Choroid plexus epithelial cell (primary cell): ENCODE results near the gene SSUH2.

ENCODE experiments used
- DNase-seq: peaks from one replicate; pipeline ENCODE4 v3.0.0-alpha.2; 2010; ENCODE audit warnings: low read depth
- H3K4me3 ChIP-seq: 2 replicates; pipeline ENCODE4 v1.5.1; 2011; ENCODE audit warnings: low read depth, mild to moderate bottlenecking, control low read depth, low read length, moderate library complexity
- TF ChIP-seq, protein P1 (sequence below): conservative IDR thresholded peaks from 2 replicates; pipeline ENCODE4 v1.5.1; 2011; ENCODE audit warnings: low read depth, mild to moderate bottlenecking, control low read depth, inconsistent platforms, low read length, moderate library complexity

Gene SSUH2

GRCh38 chr3:8649757-8650156 lies 5.2 kb upstream of the SSUH2 start:
- no peak overlapping the region for H3K4me3 ChIP-seq
- TF ChIP-seq, protein P1, sequence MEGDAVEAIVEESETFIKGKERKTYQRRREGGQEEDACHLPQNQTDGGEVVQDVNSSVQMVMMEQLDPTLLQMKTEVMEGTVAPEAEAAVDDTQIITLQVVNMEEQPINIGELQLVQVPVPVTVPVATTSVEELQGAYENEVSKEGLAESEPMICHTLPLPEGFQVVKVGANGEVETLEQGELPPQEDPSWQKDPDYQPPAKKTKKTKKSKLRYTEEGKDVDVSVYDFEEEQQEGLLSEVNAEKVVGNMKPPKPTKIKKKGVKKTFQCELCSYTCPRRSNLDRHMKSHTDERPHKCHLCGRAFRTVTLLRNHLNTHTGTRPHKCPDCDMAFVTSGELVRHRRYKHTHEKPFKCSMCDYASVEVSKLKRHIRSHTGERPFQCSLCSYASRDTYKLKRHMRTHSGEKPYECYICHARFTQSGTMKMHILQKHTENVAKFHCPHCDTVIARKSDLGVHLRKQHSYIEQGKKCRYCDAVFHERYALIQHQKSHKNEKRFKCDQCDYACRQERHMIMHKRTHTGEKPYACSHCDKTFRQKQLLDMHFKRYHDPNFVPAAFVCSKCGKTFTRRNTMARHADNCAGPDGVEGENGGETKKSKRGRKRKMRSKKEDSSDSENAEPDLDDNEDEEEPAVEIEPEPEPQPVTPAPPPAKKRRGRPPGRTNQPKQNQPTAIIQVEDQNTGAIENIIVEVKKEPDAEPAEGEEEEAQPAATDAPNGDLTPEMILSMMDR: no peak
- DNase-seq: no peak

- TF ChIP-seq, protein P1: no peak
Observed at GRCh38 chr3:8648909-8649741, 4.5 kb upstream of the SSUH2 start.

GRCh38 chr3:8647137-8647985 lies 2.8 kb upstream of the SSUH2 start:
- TF ChIP-seq, protein P1: no peak
- no peak for DNase-seq
- H3K4me3 ChIP-seq: no peak overlapping the region

More at GRCh38 chr3:8648909-8649741, 4.5 kb upstream of the SSUH2 start:
- no peak for DNase-seq
- no peak overlapping the region for H3K4me3 ChIP-seq

GRCh38 chr3:8646313-8646938 lies 1.8 kb upstream of the SSUH2 start:
- DNase-seq: no peak
- no peak overlapping the region for H3K4me3 ChIP-seq
- TF ChIP-seq, protein P1: no peak

DNA sequence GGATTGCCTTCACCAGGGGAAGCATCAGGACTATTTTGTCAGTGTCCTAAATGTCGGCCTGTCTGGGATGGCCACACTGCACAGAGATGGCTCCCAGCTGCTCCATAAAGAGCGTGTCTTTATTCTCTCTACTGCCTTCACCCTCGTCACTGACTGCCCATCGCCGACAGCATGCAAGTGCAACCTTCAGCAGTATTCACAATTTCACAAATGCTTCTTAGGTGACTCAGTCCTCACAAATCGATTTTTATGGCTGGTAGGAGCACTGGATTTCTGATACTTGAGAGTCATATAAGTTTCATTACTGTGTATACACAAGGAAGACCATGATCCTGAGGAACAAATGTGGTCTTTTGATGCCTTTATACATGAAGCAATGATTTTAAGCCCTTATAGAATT lies 1.1 kb upstream of the SSUH2 start:
- H3K4me3 ChIP-seq: no peak overlapping the region
- DNase-seq: no peak
- TF ChIP-seq, protein P1: no peak

DNA sequence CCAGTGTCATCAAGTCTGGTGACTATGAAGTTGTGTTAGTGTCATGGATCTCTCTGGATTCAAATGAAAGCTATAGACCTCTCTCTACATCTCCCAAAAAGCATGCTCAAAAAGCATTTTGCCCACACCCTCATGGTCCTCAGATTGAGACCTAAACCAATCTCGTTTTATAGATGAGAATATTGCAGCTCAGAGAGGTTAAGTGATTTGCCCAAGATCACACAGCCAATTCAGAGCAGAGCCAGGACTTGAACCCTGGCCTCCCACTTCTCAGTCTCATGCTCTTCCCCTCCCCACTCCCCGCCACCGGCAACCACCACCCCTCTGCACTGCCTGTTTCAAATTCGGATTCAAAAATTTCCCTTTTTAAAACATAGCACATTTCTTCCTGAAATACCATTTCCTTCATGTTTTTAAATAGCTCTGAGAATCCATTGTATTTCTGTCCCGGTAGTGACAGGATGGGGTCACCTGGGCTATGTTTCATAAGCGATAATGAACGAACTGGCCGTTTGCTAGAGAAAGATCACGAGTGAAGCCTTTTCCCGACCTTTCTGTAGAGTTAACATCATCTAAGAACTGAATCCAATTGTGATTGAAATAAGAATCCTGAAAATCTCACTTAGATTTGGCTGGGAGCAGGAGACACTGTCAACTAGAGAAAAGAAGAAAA lies 769 bp downstream of the SSUH2 start:
- no peak for DNase-seq
- no peak overlapping the region for H3K4me3 ChIP-seq
- TF ChIP-seq, protein P1: no peak
